ENCODE results near the gene MIEF1.

The MIEF1 gene

GRCh38 chr22:39502109-39502788, at the start of gene MIEF1:
Gene MIEF1 (plus strand): TSS chr22:39502290. CDS start chr22:39511295, 9,005 bp downstream.
- DNase-seq (ENCODE audit: low read depth), result peak; percentile 97

GRCh38 chr22:39452740-39453040, 49.4 kb upstream of the MIEF1 start:
- DNase-seq (ENCODE audit: low read depth), result no peak

- no peak for DNase-seq (ENCODE audit: low read depth)
Observed at GRCh38 chr22:39453765-39454378, 48.2 kb upstream of the MIEF1 start.

GRCh38 chr22:39454385-39454871, 47.7 kb upstream of the MIEF1 start:
- DNase-seq (ENCODE audit: low read depth), result no peak

DNA sequence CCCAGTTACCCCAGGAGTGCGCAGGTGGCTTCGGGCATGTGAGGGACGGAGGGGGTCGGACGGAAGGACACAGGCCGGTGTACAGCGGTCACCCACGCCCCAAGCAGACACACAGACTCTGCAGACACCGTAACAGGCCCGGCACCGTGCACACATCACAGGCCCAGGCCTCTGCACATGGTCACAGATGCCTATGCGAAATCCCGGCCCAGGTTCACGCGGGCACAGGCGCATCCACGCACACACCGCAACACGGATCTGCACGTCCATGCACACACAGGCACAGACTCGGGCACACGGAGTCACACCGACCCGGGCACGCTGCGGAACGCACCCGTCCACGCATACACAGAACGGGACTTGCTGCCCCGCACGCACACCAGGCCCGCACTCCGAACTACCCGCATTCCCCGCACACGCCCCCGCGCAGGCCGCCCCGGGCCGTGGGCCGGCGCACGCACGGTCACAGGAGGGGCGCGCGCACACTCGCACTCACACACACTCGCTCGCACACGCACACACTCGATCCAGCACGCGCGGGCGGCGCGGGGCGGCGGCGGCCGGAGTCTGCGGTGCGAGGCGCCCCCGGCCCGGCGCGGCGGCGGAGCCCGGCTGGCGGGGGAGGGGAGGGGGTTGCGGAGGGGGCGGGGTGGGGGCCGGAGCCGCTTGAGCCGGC, 45.4 kb upstream of the MIEF1 start, which contains the start of gene MGAT3:
Gene MGAT3 (plus strand): TSS at position 491 of the 676 bp plus-strand sequence. CDS start 30,336 bp downstream, outside the sequence.
- no peak for DNase-seq (ENCODE audit: low read depth)

DNA sequence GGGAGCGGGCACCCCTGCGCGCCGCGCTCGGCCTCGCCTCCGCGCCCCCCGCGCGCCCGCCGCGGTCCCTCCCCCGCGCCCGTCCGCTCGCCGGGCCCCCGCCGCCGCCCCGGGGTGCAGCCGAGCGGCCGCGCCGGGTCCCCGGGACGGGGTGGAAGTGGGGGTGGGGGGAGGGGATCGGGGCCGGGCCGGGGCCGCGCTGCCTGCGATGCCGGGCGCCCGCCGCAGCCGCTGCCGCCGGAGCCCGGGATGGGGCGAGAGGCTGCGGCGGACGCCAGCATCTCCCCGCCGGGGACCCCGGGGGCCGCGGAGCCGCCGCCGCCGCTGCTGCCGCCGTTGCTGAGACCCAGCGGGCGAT, 44.9 kb upstream of the MIEF1 start:
- DNase-seq (ENCODE audit: low read depth), result no peak

DNA sequence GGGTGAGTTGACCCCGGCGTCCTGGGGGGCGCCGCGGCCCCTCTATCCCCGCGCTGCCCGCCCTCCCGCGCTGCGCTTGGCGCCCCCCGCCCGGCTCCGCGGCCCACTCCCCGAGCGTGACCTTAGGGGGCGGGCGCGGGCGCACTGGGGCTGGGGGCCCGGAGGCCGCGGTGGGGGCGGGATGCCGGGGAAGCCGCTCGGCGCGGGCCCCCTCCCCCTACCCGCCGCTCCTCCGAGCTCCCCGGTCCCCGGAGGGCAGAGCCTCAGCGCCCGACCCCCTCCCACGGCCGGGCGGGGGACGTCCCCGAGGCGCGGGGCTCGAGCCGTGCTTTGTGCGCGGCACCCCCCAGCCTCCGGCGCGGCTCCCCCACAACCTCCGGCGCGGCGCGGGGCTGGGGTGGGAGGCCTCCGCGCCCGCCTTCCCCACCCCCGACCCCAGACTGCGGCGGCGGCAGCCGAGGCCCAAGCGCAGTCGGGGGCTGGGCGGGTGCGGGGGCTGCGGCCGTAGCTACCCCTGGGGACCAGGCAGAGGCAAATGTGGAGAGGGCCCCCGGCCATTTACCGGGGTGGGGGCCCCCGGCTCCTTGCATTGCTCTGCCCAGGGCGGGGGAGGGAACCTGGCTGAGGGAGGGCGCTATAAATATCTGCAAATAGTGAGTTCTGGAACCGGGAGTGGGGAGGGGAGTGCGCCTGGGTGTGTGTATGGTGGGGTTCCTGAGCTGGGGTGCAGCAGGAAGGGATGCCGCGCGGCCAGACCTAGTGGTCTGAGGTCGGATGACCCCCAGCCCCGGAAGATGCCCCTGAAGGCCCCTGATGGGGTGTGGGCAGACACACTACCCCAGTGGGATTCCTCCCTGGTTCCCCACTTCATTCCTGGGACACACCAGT, 44.3 kb upstream of the MIEF1 start:
- DNase-seq (ENCODE audit: low read depth), result no peak

GRCh38 chr22:39458444-39459083, 43.5 kb upstream of the MIEF1 start:
- no peak for DNase-seq (ENCODE audit: low read depth)

GRCh38 chr22:39459681-39460080, 42.4 kb upstream of the MIEF1 start:
- no peak for DNase-seq (ENCODE audit: low read depth)

DNA sequence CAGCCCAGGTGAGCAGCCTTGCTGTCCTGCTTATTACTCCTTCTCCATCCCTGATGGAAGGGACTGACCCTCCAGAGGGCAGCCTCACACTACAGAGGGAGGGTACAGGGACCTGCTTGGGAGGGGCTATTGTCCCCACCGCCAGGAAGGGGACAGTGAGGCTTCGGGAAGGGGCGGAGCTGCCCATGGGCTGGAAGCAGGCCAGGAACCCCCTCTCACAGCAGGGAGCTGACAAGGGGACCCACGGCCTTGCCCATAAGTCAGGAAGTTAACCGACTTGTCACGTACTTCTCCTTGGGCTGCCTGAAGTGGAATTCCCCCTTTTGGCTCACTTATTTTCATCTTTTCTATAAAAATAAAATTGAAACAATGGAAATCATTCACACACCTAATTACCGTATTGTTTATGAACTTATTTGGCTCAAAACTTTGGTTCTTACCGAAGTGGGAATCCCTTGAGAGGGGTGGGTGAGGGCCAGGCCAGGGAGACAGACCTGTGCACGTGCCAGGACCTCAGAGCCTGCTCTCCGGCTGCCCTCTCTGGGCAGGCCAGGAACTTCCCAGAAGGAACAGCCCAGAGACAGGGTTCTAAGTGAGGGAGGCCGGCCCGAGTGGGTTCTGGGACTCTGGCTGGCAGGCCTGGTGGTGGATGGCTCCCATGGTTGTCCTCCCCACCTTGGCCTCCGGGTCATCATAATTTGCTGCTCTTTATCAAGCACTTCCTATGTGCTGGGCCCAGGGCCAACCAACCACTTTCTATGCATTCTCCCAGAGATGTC, 39.5 kb upstream of the MIEF1 start:
- no peak for DNase-seq (ENCODE audit: low read depth)

GRCh38 chr22:39463277-39463676, 38.8 kb upstream of the MIEF1 start:
- no peak for DNase-seq (ENCODE audit: low read depth)

GRCh38 chr22:39463931-39464390, 38.1 kb upstream of the MIEF1 start:
- DNase-seq (ENCODE audit: low read depth), result no peak

- no peak for DNase-seq (ENCODE audit: low read depth)
Observed at GRCh38 chr22:39466228-39467006, 35.7 kb upstream of the MIEF1 start.

DNA sequence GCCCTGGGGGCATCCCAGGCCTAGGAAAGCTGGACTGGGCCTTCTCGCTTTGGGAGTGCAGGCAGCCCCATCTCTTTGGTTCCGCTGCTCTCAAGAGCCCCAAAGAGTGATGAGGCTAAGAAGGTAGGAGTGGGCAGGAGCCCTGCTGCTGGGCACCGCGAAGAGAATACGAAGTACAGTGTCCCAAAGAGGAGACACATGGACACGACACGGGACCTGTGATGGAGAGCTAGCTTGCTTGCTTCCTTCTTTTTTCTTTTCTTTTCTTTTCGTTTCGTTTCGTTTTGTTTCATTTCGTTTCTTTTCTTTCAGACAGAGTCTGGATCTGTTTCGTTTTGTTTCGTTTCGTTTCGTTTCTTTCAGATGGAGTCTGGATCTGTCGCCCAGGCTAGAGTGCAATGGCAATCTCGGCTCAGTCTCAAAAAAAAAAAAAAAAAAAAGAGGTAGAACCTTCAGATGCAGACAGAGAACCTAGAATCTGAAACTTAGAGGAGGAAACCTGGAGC, 34.6 kb upstream of the MIEF1 start:
- no peak for DNase-seq (ENCODE audit: low read depth)

DNA sequence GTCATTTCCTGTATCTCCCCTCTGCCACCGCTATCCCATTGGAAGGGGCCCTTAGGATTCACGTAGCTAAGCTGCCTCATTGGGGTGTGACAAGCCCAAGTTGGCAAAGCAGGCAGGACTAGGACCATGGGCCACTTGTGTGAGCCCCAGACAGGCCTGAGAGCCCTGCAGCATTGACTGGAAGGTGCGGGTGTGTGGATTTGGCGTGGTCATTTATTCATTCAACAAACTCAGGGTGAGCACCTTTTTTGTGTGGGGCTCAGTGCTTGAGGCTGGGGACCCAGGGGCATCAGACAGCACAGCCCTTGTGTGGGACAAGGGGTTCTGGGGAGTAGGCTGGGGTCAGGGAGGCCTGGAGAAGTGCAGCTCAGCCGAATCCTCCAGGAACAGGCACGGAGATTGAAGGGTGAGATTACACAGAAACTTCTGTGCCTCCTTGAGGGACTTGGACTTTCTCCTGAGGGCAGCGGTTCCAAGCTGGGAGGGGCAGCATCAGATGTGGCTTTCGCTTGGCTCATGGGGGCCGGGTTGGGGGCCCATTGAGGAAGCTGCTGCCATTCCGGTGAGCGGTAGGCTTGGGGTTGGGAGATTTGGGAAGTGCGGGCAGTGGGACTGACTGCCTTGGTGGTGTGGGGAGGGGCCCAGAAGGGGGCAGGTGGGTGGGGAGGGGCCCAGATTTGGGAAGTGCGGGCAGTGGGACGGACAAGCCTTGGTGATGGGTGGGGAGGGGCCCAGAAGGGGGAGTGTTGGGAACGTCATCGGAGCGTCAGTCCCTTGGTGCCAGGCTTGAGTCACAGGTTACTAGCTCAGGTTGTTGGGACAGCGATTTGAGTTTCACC, 33.4 kb upstream of the MIEF1 start:
- no peak for DNase-seq (ENCODE audit: low read depth)

- no peak for DNase-seq (ENCODE audit: low read depth)
Observed at GRCh38 chr22:39469326-39469680, 32.8 kb upstream of the MIEF1 start.

GRCh38 chr22:39469681-39470450, 32.2 kb upstream of the MIEF1 start:
- DNase-seq (ENCODE audit: low read depth), result no peak

Measured in iris pigment epithelial cell (primary cell).